Neural crest cell (in vitro differentiated cells): Measurements from ENCODE around the gene SMNDC1. TPM values are rescaled to one million over a fixed set of nuclear protein-coding genes. Genes with fewer than 3 reads are reported as not detected.
A peak's percentile ranks its signal among the peaks of the same experiment; 100 is the strongest.

ENCODE experiments used
- DNase-seq: peaks from one replicate; pipeline ENCODE4 v3.0.0; 2021; ENCODE audit warnings: low read depth, mixed read lengths, low spot score
- H3K27ac Mint-ChIP-seq: one replicate; pipeline ENCODE4 v1.8.0; 2021; ENCODE audit warnings: mild to moderate bottlenecking, mixed read lengths; ENCODE audit not compliant: unreplicated experiment
- H3K27me3 Mint-ChIP-seq: 2 replicates; pipeline ENCODE4 v1.8.0; 2021; ENCODE audit warnings: low read depth, mild to moderate bottlenecking, mixed read lengths
- H3K36me3 Mint-ChIP-seq: 2 replicates; pipeline ENCODE4 v1.8.0; 2021; ENCODE audit warnings: low read depth, mild to moderate bottlenecking, mixed read lengths
- H3K4me1 Mint-ChIP-seq: 2 replicates; pipeline ENCODE4 v1.8.0; 2021; ENCODE audit warnings: mixed read lengths
- H3K4me3 Mint-ChIP-seq: one replicate; pipeline ENCODE4 v1.8.0; 2021; ENCODE audit warnings: mild to moderate bottlenecking, mixed read lengths
- H3K9me3 Mint-ChIP-seq: 2 replicates; pipeline ENCODE4 v1.8.0; 2021; ENCODE audit warnings: mixed read lengths
- CTCF ChIP-seq: fragments of 200-600 bp; sonication (generic); conservative IDR thresholded peaks from 2 replicates; pipeline ENCODE4 v1.5.0; 2021; ENCODE audit warnings: antibody characterized with exemption, mild to moderate bottlenecking
- total RNA-seq: library from RNA; stranded (reverse); gene quantifications from 2 replicates; pipeline ENCODE4 v1.2.1, GENCODE V29; 2021

The SMNDC1 gene
- total RNA-seq, 1 donor from 2014 or later, result 48.1 TPM

- no peaks in the 10 kb centered on the region for H3K9me3 Mint-ChIP-seq
- peaks cover under 1% of the 10 kb centered on the region for H3K36me3 Mint-ChIP-seq
- peak; percentile 87 for TF ChIP-seq CTCF
- H3K27ac Mint-ChIP-seq, result no peak overlapping the region
- peaks cover 15% of the 10 kb centered on the region for H3K4me1 Mint-ChIP-seq
- H3K27me3 Mint-ChIP-seq, result no peaks in the 10 kb centered on the region
- peak; percentile 17 for DNase-seq
- H3K4me3 Mint-ChIP-seq, result no peak overlapping the region
Measured at GRCh38 chr10:110279407-110279986, 25.2 kb downstream of the SMNDC1 start.

GRCh38 chr10:110278562-110279406, 25.9 kb downstream of the SMNDC1 start:
- Mint-ChIP-seq H3K36me3 (no peaks in the 10 kb centered on the region), H3K9me3 (no peaks in the 10 kb centered on the region), H3K27me3 (no peaks in the 10 kb centered on the region), H3K27ac (no peak overlapping the region), H3K4me1 (peaks cover 22% of the 10 kb centered on the region), H3K4me3 (no peak overlapping the region)
- DNase-seq, result no peak
- no peak for TF ChIP-seq CTCF

- no peak for TF ChIP-seq CTCF
- H3K27me3 Mint-ChIP-seq, result no peaks in the 10 kb centered on the region
- H3K27ac Mint-ChIP-seq, result no peak overlapping the region
- peaks cover 26% of the 10 kb centered on the region for H3K4me1 Mint-ChIP-seq
- no peaks in the 10 kb centered on the region for H3K9me3 Mint-ChIP-seq
- H3K4me3 Mint-ChIP-seq, result no peak overlapping the region
- H3K36me3 Mint-ChIP-seq, result no peaks in the 10 kb centered on the region
- DNase-seq, result no peak
Measured at GRCh38 chr10:110277591-110277990, 27.1 kb downstream of the SMNDC1 start.

- H3K27ac Mint-ChIP-seq, result no peak overlapping the region
- no peaks in the 10 kb centered on the region for H3K36me3 Mint-ChIP-seq
- no peak overlapping the region for H3K4me3 Mint-ChIP-seq
- no peak for DNase-seq
- no peaks in the 10 kb centered on the region for H3K27me3 Mint-ChIP-seq
- no peak for TF ChIP-seq CTCF
- peaks cover 26% of the 10 kb centered on the region for H3K4me1 Mint-ChIP-seq
- H3K9me3 Mint-ChIP-seq, result no peaks in the 10 kb centered on the region
Measured at GRCh38 chr10:110276603-110277002, 28.1 kb downstream of the SMNDC1 start.

- no peak for TF ChIP-seq CTCF
- Mint-ChIP-seq H3K4me1 (peaks cover 26% of the 10 kb centered on the region), H3K27ac (no peak overlapping the region), H3K36me3 (no peaks in the 10 kb centered on the region), H3K4me3 (no peak overlapping the region), H3K27me3 (no peaks in the 10 kb centered on the region), H3K9me3 (no peaks in the 10 kb centered on the region)
- DNase-seq, result no peak
Measured at GRCh38 chr10:110275128-110275729, 29.5 kb downstream of the SMNDC1 start.
